Activated T-helper 1 cell treated with anti-CD3 and anti-CD28 coated beads, Interleukin-12 subunit alpha, Interleukin-12 subunit beta, Interleukin-2, Interleukin-4 antibody, amounts not matched to agents 30 ng/mL and 10 ng/mL and 1 ng/mL, durations not matched to agents 14 hours and 24 hours and 36 hours (primary cell): ENCODE results near the gene WBP1L. TPM values are rescaled to one million over a fixed set of nuclear protein-coding genes. Genes with fewer than 3 reads are reported as not detected.
"Not testable (repeated sequence)": the region's sequence is repeated elsewhere in the genome, so short reads cannot be mapped to it uniquely, and the experiment has no call there.

ENCODE experiments used
- DNase-seq: peaks from one replicate; pipeline ENCODE4 v3.0.0; 2021; ENCODE audit warnings: low spot score
- H3K27ac Mint-ChIP-seq: one replicate; pipeline ENCODE4 v1.8.0; 2021; ENCODE audit warnings: mild to moderate bottlenecking, mixed read lengths
- H3K27me3 Mint-ChIP-seq: one replicate; pipeline ENCODE4 v1.8.0; 2022; ENCODE audit warnings: mild to moderate bottlenecking, moderate library complexity, mixed read lengths; ENCODE audit not compliant: insufficient read depth
- H3K36me3 Mint-ChIP-seq: one replicate; pipeline ENCODE4 v1.8.0; 2021; ENCODE audit warnings: low read depth, mixed read lengths
- H3K4me1 Mint-ChIP-seq: one replicate; pipeline ENCODE4 v1.8.0; 2021; ENCODE audit warnings: low read depth, mixed read lengths
- H3K4me3 Mint-ChIP-seq: one replicate; pipeline ENCODE4 v1.8.0; 2021; ENCODE audit warnings: mild to moderate bottlenecking, moderate library complexity, mixed read lengths
- H3K9me3 Mint-ChIP-seq: one replicate; pipeline ENCODE4 v1.8.0; 2021; ENCODE audit warnings: mixed read lengths
- intact Hi-C: fragments of 100-400 bp; cut with micrococcal nuclease; formaldehyde crosslinking; loops from one replicate; pipeline ENCODE4 v1.15.1; 2024
- total RNA-seq: library from RNA; stranded (reverse); gene quantifications from 2 replicates; pipeline ENCODE4 v1.2.3, GENCODE V29; 2022

Gene WBP1L
- total RNA-seq, 1 donor from 2014 or later = 19.4 TPM

GRCh38 chr10:102752266-102752930 lies 8.7 kb downstream of the WBP1L start:
- intact Hi-C loops = no loop called here
- H3K27ac Mint-ChIP-seq = no peak overlapping the region
- no peaks in the 10 kb centered on the region for H3K9me3 Mint-ChIP-seq
- H3K4me1 Mint-ChIP-seq = peaks cover 29% of the 10 kb centered on the region
- no peaks in the 10 kb centered on the region for H3K27me3 Mint-ChIP-seq
- no peak for DNase-seq
- no peak overlapping the region for H3K4me3 Mint-ChIP-seq
- H3K36me3 Mint-ChIP-seq = peaks cover 8% of the 10 kb centered on the region

- Mint-ChIP-seq H3K4me3 (no peak overlapping the region), H3K27ac (no peak overlapping the region), H3K4me1 (peaks cover 29% of the 10 kb centered on the region), H3K9me3 (no peaks in the 10 kb centered on the region), H3K36me3 (peaks cover 8% of the 10 kb centered on the region), H3K27me3 (no peaks in the 10 kb centered on the region)
- intact Hi-C loops = no loop called here
- no peak for DNase-seq
These were observed 9.4 kb downstream of the WBP1L start for GRCh38 chr10:102752934-102753664.

GRCh38 chr10:102753718-102754117 lies 10.0 kb downstream of the WBP1L start:
- intact Hi-C loops = no loop called here
- peaks cover 29% of the 10 kb centered on the region for H3K4me1 Mint-ChIP-seq
- peaks cover 10% of the 10 kb centered on the region for H3K36me3 Mint-ChIP-seq
- H3K4me3 Mint-ChIP-seq = no peak overlapping the region
- H3K9me3 Mint-ChIP-seq = no peaks in the 10 kb centered on the region
- no peak for DNase-seq
- no peaks in the 10 kb centered on the region for H3K27me3 Mint-ChIP-seq
- H3K27ac Mint-ChIP-seq = no peak overlapping the region

- H3K27ac Mint-ChIP-seq = no peak overlapping the region
- intact Hi-C loops = no loop called here
- peaks cover 9% of the 10 kb centered on the region for H3K36me3 Mint-ChIP-seq
- H3K4me1 Mint-ChIP-seq = peaks cover 24% of the 10 kb centered on the region
- H3K9me3 Mint-ChIP-seq = no peaks in the 10 kb centered on the region
- no peak overlapping the region for H3K4me3 Mint-ChIP-seq
- no peak for DNase-seq
- no peaks in the 10 kb centered on the region for H3K27me3 Mint-ChIP-seq
These were observed 13.6 kb downstream of the WBP1L start for GRCh38 chr10:102757323-102757722.

GRCh38 chr10:102758240-102758932 lies 14.6 kb downstream of the WBP1L start:
- no peak for DNase-seq
- Mint-ChIP-seq H3K27me3 (no peaks in the 10 kb centered on the region), H3K4me1 (peaks cover 13% of the 10 kb centered on the region), H3K36me3 (peaks cover 13% of the 10 kb centered on the region), H3K9me3 (no peaks in the 10 kb centered on the region), H3K27ac (no peak overlapping the region), H3K4me3 (no peak overlapping the region)
- intact Hi-C loops = no loop called here

- intact Hi-C loops, DNase-seq, H3K4me1 Mint-ChIP-seq, H3K27ac Mint-ChIP-seq, H3K4me3 Mint-ChIP-seq, H3K9me3 Mint-ChIP-seq, H3K27me3 Mint-ChIP-seq: not testable (repeated sequence)
- peaks cover 14% of the 10 kb centered on the region for H3K36me3 Mint-ChIP-seq
These were observed 15.2 kb downstream of the WBP1L start for GRCh38 chr10:102758933-102759262.

GRCh38 chr10:102759497-102760210 lies 15.9 kb downstream of the WBP1L start:
- Mint-ChIP-seq H3K27ac (no peak overlapping the region), H3K9me3 (no peaks in the 10 kb centered on the region), H3K27me3 (no peaks in the 10 kb centered on the region), H3K4me3 (no peak overlapping the region), H3K4me1 (peaks cover 15% of the 10 kb centered on the region), H3K36me3 (peaks cover 20% of the 10 kb centered on the region)
- no peak for DNase-seq
- intact Hi-C loops = no loop called here

- Mint-ChIP-seq H3K9me3 (no peaks in the 10 kb centered on the region), H3K27ac (no peak overlapping the region), H3K4me1 (peaks cover 20% of the 10 kb centered on the region), H3K36me3 (peaks cover 26% of the 10 kb centered on the region), H3K4me3 (no peak overlapping the region), H3K27me3 (no peaks in the 10 kb centered on the region)
- intact Hi-C loops = no loop called here
- no peak for DNase-seq
These were observed 18.2 kb downstream of the WBP1L start for GRCh38 chr10:102761981-102762380.

GRCh38 chr10:102762401-102763015 lies 18.8 kb downstream of the WBP1L start:
- peaks cover 25% of the 10 kb centered on the region for H3K4me1 Mint-ChIP-seq
- no peaks in the 10 kb centered on the region for H3K27me3 Mint-ChIP-seq
- H3K27ac Mint-ChIP-seq = no peak overlapping the region
- H3K4me3 Mint-ChIP-seq = no peak overlapping the region
- DNase-seq = no peak
- H3K9me3 Mint-ChIP-seq = no peaks in the 10 kb centered on the region
- intact Hi-C loops = no loop called here
- H3K36me3 Mint-ChIP-seq = peaks cover 25% of the 10 kb centered on the region

- DNase-seq = no peak
- peaks cover 29% of the 10 kb centered on the region for H3K4me1 Mint-ChIP-seq
- intact Hi-C loops = no loop called here
- H3K4me3 Mint-ChIP-seq = no peak overlapping the region
- no peaks in the 10 kb centered on the region for H3K27me3 Mint-ChIP-seq
- H3K36me3 Mint-ChIP-seq = peaks cover 25% of the 10 kb centered on the region
- H3K27ac Mint-ChIP-seq = no peak overlapping the region
- H3K9me3 Mint-ChIP-seq = no peaks in the 10 kb centered on the region
These were observed 19.4 kb downstream of the WBP1L start for GRCh38 chr10:102763037-102763607.

GRCh38 chr10:102764470-102765161 lies 20.9 kb downstream of the WBP1L start:
- Mint-ChIP-seq H3K4me3 (no peak overlapping the region), H3K36me3 (peaks cover 21% of the 10 kb centered on the region), H3K27me3 (no peaks in the 10 kb centered on the region), H3K4me1 (peaks cover 28% of the 10 kb centered on the region), H3K9me3 (no peaks in the 10 kb centered on the region), H3K27ac (no peak overlapping the region)
- intact Hi-C loops = loop anchor here (5.0 kb wide), 1 partner anchor 43 kb away; no protein-coding TSS in a partner anchor
- no peak for DNase-seq

- no peak overlapping the region for H3K27ac Mint-ChIP-seq
- H3K4me3 Mint-ChIP-seq = no peak overlapping the region
- no peaks in the 10 kb centered on the region for H3K9me3 Mint-ChIP-seq
- H3K36me3 Mint-ChIP-seq = peaks cover 21% of the 10 kb centered on the region
- intact Hi-C loops = loop anchor here (5.0 kb wide), 1 partner anchor 42 kb away; no protein-coding TSS in a partner anchor
- H3K4me1 Mint-ChIP-seq = peaks cover 35% of the 10 kb centered on the region
- H3K27me3 Mint-ChIP-seq = no peaks in the 10 kb centered on the region
- no peak for DNase-seq
These were observed 21.6 kb downstream of the WBP1L start for GRCh38 chr10:102765336-102765735.
